MG63 (cell line): ENCODE results near the gene SOCS2. TPM values are rescaled to one million over a fixed set of nuclear protein-coding genes. Genes with fewer than 3 reads are reported as not detected.

Experiments
- DNase-seq: peaks from one replicate; pipeline ENCODE4 v3.0.0-alpha.2; 2020
- H3K27me3 ChIP-seq: fragments of 250-450 bp; sonication (Bioruptor Pico); 2 replicates; pipeline ENCODE4 v1.5.1; 2020; ENCODE audit warnings: mild to moderate bottlenecking, moderate library complexity
- H3K36me3 ChIP-seq: fragments of 250-450 bp; sonication (Bioruptor Pico); 2 replicates; pipeline ENCODE4 v1.5.1; 2020; ENCODE audit warnings: mild to moderate bottlenecking, moderate library complexity
- H3K4me3 ChIP-seq: fragments of 250-450 bp; sonication (Bioruptor Pico); 2 replicates; pipeline ENCODE4 v1.5.1; 2020; ENCODE audit warnings: mild to moderate bottlenecking, moderate library complexity
- H3K9me3 ChIP-seq: fragments of 250-450 bp; sonication (Bioruptor Pico); 2 replicates; pipeline ENCODE4 v1.5.1; 2020; ENCODE audit warnings: mild to moderate bottlenecking, moderate library complexity
- total RNA-seq: library from RNA; depleted of rRNA; stranded (reverse); fragments of >200 nt; shearing (Covaris generic); gene quantifications from 2 replicates; pipeline ENCODE4 v1.2.3, GENCODE V29; 2014; ENCODE audit warnings: low replicate concordance; rRNA removed

Gene SOCS2
- 42.3 and 46.9 TPM in 2 replicates for total RNA-seq

GRCh38 chr12:93571925-93572711 lies at the start of gene SOCS2:
Gene SOCS2 (plus strand): TSS chr12:93572675. CDS start chr12:93572898, 223 bp downstream.
- no peaks in the 10 kb centered on the region for H3K9me3 ChIP-seq
- H3K36me3 ChIP-seq = peaks cover 33% of the 10 kb centered on the region
- no peaks in the 10 kb centered on the region for H3K27me3 ChIP-seq
- H3K4me3 ChIP-seq = peak within 1 kb of the TSS; percentile 89
- DNase-seq = no peak

- Histone ChIP-seq H3K4me3 (no peak overlapping the region), H3K27me3 (no peaks in the 10 kb centered on the region), H3K36me3 (no peaks in the 10 kb centered on the region), H3K9me3 (no peaks in the 10 kb centered on the region)
- no peak for DNase-seq
Observed at GRCh38 chr12:93524386-93525133, 47.9 kb upstream of the SOCS2 start.

DNA sequence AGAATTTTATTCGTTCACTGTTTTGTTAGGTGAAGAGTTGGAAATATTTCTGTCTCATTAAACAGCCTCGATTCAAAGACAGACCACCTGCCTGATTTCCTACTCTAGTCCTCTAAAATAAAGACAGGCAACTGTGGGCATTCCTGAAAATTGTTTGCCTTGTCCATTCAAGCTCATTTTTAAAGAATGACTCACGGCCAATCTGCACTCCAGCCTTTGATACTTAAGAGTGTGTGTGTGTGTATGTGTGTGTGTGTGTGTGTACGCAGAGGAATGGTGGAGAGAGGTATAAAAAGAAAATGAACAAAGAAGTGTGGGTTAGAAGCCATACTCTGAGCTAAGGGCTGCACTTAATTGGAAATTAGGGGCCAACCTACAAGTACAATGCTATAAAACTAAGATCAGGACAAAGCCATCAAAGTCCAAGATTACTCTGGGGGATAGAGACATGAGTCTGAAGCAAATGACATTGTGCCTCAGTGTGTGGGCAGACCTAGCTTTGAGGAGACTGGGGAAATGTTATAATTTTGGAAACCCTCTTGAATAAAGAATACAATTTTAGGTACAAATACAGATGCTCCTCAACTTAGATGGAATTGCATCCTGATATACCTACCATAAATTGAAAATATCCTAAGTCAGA lies 45.6 kb upstream of the SOCS2 start:
- Histone ChIP-seq H3K27me3 (no peaks in the 10 kb centered on the region), H3K9me3 (no peaks in the 10 kb centered on the region), H3K4me3 (no peak overlapping the region), H3K36me3 (no peaks in the 10 kb centered on the region)
- peak; percentile 60 for DNase-seq

- Histone ChIP-seq H3K36me3 (no peaks in the 10 kb centered on the region), H3K9me3 (no peaks in the 10 kb centered on the region), H3K4me3 (no peak overlapping the region), H3K27me3 (no peaks in the 10 kb centered on the region)
- no peak for DNase-seq
Observed at GRCh38 chr12:93530358-93530757, 42.1 kb upstream of the SOCS2 start.

- no peak overlapping the region for H3K4me3 ChIP-seq
- H3K9me3 ChIP-seq = no peaks in the 10 kb centered on the region
- no peaks in the 10 kb centered on the region for H3K36me3 ChIP-seq
- DNase-seq = no peak
- H3K27me3 ChIP-seq = no peaks in the 10 kb centered on the region
Observed at GRCh38 chr12:93533310-93533709, 39.2 kb upstream of the SOCS2 start.

DNA sequence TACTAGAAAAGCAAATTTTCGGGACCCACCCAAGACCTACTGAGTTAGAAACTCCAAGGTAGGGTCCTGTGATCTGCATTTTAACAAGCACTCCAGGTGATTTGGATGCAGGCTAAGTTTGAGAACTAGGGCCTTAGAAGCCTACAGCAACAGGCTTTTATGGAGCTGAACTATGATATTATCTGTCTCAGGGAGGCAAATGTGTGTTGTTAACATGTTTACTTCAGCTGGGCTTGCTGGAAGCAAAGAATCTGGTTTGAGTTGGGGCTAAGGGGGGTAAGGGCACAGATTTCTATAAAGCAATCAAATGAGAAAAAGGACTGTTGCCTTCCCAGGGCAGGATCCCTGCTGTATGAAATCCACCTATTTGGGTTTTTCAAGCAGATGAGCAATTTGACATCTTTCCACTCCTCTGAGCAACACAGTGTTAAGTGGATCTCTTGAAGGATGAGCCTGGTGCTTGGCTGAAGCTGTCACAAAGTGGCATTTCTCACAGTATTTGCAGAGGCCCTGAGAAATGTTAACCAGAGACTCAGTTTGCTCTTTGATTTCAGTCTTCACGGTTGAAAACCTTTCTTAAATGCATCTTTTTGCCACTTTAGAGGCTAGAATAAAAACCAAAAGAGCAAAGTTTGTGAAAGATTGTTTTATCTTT lies 36.2 kb upstream of the SOCS2 start:
- Histone ChIP-seq H3K4me3 (no peak overlapping the region), H3K9me3 (no peaks in the 10 kb centered on the region), H3K36me3 (no peaks in the 10 kb centered on the region), H3K27me3 (no peaks in the 10 kb centered on the region)
- no peak for DNase-seq

DNA sequence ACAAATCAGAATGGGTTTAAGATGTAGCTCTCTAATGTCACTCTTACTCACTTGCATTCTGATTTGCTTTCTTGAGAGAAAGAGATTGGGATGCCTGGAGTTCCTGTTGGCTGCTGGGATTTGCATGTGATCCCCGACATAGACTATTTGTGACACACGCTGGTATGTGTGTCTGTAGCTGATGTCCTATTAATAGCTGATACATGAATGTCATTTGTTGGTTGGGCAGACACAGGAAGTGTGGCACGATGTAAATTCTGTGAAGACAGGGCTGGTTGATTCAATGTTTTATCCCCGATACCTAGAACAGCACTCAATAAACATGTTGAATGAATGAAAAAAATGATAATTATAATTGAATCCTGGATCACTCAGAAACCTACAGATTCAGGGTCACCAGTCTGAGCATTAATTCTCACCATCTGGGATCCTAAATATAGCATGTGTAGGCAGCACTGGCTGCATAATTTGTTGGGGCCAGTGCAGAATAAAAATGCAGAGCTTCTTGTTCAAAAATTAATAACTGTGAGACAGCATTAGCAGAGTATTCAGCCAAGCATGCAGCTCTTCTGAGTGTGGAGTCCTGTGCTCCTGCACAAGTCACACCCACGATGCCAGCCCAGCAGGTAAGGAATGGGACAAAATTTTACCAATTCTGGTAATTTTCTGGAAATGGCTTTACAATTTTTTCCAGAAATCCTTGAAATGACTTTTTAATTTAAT lies 35.5 kb upstream of the SOCS2 start:
- no peaks in the 10 kb centered on the region for H3K27me3 ChIP-seq
- no peak for DNase-seq
- H3K36me3 ChIP-seq = no peaks in the 10 kb centered on the region
- H3K9me3 ChIP-seq = no peaks in the 10 kb centered on the region
- H3K4me3 ChIP-seq = no peak overlapping the region

DNA sequence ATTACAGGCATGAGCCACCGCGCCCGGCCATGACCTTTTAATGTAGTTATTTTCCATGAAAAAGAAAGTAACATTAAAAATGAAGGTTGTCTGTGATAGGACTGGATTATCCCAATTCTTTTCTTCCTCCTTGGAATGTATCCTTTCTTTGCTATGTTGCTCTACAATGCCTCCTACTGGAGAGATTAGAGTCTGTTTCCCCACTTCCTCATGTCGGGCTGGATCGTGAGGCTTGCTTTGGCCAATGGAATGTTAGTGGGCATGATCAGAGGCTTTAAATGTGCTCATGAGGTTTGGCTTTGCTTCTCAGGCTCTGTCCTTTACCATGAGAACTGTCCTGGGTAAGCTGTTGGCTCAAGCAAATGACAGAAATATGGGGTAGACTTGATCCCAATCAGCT lies 34.7 kb upstream of the SOCS2 start:
- Histone ChIP-seq H3K4me3 (no peak overlapping the region), H3K27me3 (no peaks in the 10 kb centered on the region), H3K36me3 (no peaks in the 10 kb centered on the region), H3K9me3 (no peaks in the 10 kb centered on the region)
- no peak for DNase-seq

GRCh38 chr12:93539821-93540220 lies 32.7 kb upstream of the SOCS2 start:
- no peak overlapping the region for H3K4me3 ChIP-seq
- H3K9me3 ChIP-seq = no peaks in the 10 kb centered on the region
- DNase-seq = no peak
- no peaks in the 10 kb centered on the region for H3K27me3 ChIP-seq
- H3K36me3 ChIP-seq = peaks cover 5% of the 10 kb centered on the region; the same call in 1 of the 2 replicates

DNA sequence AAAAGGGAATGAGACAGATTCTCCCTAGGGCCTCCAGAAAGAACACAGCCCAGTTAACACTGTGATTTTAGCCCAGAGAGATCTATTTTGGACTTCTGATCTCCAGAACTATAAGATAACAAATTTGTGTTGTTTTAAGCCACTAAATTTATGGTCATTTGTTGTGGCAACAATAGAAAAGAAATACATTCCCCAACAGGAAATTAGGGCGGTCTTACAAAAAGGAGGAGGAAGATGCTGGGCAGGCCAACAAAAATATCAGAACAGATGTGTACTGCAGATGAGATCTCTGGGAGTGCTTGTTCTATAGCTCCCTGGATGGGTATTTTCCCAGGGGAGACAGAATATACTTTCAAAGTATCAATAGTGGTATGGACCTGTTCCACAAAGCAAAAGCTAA lies 32.0 kb upstream of the SOCS2 start:
- Histone ChIP-seq H3K9me3 (no peaks in the 10 kb centered on the region), H3K27me3 (no peaks in the 10 kb centered on the region), H3K36me3 (peaks cover 5% of the 10 kb centered on the region; the same call in 1 of the 2 replicates), H3K4me3 (no peak overlapping the region)
- no peak for DNase-seq

GRCh38 chr12:93541578-93542225 lies 30.8 kb upstream of the SOCS2 start:
- Histone ChIP-seq H3K36me3 (peaks cover 5% of the 10 kb centered on the region; the same call in 1 of the 2 replicates), H3K27me3 (no peaks in the 10 kb centered on the region), H3K4me3 (no peak overlapping the region), H3K9me3 (no peaks in the 10 kb centered on the region)
- no peak for DNase-seq

DNA sequence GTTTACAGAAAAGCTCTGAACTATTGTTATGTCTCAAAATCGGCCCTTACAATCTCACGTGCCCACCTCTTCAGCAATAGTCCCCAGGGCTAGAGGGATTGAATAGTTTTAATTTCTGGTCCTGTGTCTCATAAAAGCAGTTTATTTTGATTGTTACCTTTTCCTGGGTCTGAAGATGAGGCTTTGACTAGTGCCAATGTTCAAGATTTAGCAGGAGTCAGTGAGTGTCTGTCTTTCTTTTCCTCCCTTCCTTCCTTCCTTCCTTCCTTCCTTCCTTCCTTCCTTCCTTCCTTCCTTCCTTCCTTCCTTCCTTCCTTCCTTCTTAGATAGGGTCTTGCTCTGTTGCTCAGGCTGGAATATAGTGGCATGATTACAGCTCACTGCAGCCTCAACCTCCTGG lies 24.7 kb upstream of the SOCS2 start:
- Histone ChIP-seq H3K36me3 (peaks cover 5% of the 10 kb centered on the region; the same call in 1 of the 2 replicates), H3K4me3 (no peak overlapping the region), H3K27me3 (no peaks in the 10 kb centered on the region), H3K9me3 (no peaks in the 10 kb centered on the region)
- no peak for DNase-seq

DNA sequence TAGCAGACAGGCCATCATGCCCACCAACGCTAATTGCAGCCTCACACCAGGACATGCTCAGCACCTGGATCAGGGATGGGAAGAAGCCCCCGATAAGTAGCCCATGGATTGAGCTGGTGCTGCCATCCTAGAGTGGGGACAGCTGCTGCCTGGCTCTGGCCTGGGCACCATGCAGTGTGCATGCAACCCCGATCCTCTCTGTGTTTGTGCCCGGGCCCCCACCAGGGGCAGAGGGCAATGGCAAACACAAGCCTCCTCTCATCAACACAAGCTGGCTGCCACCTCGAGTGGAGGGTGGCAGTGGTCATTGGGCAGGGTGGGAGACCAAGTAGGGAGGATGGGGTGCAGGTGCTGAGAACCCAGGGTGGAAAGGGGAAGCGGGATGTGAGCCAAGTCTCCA lies 23.3 kb upstream of the SOCS2 start:
- Histone ChIP-seq H3K27me3 (no peaks in the 10 kb centered on the region), H3K9me3 (no peaks in the 10 kb centered on the region), H3K4me3 (no peak overlapping the region), H3K36me3 (no peaks in the 10 kb centered on the region)
- no peak for DNase-seq

- no peak for DNase-seq
- Histone ChIP-seq H3K4me3 (no peak overlapping the region), H3K36me3 (peaks cover 9% of the 10 kb centered on the region), H3K9me3 (no peaks in the 10 kb centered on the region), H3K27me3 (no peaks in the 10 kb centered on the region)
Observed at GRCh38 chr12:93550748-93551611, 21.5 kb upstream of the SOCS2 start.

DNA sequence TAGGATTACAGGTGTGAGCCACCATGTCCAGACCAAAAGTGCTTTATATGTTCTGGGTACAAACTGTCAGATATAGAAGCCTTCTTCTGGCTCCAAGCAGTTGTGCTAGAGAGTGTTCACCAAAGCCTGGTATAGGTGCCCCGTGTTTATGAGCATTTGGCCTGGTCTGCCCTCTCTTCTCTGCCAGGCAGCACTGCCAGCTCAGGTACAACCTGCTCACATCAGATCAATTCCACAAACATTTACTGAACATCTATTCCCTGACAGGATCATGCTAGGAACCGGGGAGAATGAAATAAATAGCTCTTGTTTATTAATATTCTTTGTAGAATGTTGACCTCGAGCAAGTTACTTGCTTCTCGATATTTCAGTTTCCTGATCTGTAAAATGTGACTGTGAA lies 20.0 kb upstream of the SOCS2 start:
- peaks cover 1% of the 10 kb centered on the region; the same call in 1 of the 2 replicates for H3K9me3 ChIP-seq
- no peak for DNase-seq
- H3K36me3 ChIP-seq = peaks cover 20% of the 10 kb centered on the region
- H3K27me3 ChIP-seq = no peaks in the 10 kb centered on the region
- H3K4me3 ChIP-seq = no peak overlapping the region
